Epithelial cell of proximal tubule (primary cell): ENCODE results near the gene LSM4. TPM values are rescaled to one million over a fixed set of nuclear protein-coding genes. Genes with fewer than 3 reads are reported as not detected.

Experiments
- DNase-seq: peaks from one replicate; pipeline ENCODE4 v3.0.0-alpha.2; 2011; ENCODE audit warnings: low read depth
- H3K4me3 ChIP-seq: 2 replicates; pipeline ENCODE4 v1.5.1; 2011; ENCODE audit warnings: low read depth, mild to moderate bottlenecking, low read length
- total RNA-seq: library from RNA; depleted of rRNA; stranded (reverse); fragments of >200 nt; gene quantifications from 2 replicates; pipeline ENCODE4 v1.2.3, GENCODE V29; 2015
- TF ChIP-seq, protein P1 (sequence below): conservative IDR thresholded peaks from 2 replicates; pipeline ENCODE4 v1.5.1; 2012; ENCODE audit warnings: low read depth, mild to moderate bottlenecking, low read length

Gene LSM4
- total RNA-seq, 1 donor from 2014 or later, result 490 TPM

DNA sequence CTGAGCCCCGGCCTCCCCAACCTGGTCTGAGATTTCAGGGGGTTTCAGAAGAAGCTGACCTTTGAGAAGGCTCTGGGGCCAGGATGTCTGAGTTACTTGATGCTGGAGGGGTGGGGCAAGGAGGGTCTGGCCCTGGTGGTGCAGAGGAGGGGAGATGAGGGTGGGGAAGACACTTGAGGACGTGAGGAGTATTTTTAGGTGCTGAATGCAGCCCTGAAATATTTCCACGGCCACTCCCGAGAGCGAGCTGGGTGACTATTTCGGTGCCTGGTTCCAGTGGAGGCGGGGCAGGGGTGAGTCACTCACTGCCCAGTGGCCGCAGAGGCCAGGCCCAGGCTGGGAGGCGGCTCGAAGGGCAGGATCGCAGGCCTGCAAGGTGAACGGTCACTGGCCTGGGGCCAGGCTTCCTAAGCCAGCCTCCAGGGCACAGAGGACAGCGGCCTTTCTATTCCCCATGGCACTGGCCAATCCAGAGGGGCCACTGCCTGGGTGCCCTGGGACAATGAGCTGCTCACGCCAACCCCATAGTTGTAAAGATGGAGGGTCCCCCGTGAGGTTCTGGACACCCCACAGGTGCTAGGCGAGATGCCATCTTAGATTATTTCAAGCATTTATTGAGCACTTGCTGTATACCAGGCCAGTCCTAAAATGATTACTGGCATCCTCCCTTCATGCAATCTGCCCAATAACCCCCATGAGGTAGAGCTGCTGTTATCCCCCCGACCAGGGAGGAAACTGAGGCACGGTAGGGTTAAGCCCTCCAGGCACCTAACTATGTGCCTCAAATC lies 21.8 kb downstream of the LSM4 start:
- DNase-seq, result no peak
- H3K4me3 ChIP-seq, result no peak overlapping the region
- TF ChIP-seq, protein P1, sequence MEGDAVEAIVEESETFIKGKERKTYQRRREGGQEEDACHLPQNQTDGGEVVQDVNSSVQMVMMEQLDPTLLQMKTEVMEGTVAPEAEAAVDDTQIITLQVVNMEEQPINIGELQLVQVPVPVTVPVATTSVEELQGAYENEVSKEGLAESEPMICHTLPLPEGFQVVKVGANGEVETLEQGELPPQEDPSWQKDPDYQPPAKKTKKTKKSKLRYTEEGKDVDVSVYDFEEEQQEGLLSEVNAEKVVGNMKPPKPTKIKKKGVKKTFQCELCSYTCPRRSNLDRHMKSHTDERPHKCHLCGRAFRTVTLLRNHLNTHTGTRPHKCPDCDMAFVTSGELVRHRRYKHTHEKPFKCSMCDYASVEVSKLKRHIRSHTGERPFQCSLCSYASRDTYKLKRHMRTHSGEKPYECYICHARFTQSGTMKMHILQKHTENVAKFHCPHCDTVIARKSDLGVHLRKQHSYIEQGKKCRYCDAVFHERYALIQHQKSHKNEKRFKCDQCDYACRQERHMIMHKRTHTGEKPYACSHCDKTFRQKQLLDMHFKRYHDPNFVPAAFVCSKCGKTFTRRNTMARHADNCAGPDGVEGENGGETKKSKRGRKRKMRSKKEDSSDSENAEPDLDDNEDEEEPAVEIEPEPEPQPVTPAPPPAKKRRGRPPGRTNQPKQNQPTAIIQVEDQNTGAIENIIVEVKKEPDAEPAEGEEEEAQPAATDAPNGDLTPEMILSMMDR, result no peak

DNA sequence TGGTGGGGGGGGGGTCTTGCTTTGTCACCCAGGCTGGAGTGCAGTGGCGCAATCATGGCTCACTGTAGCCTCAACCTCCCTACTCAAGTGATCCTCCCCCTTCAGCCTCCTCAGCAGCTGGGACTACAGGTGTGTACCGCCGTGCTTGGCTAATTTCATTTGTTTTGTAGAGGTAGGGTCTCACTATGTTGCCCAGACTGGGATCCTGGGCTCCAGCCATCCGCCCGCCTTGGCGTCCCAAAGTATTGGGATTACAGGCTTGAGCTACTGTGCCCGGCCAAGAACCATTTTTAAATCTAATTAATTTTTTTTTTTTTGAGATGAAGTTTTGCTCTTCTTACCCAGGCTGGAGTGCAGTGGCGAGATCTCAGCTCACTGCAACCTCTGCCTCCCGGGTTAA lies 23.2 kb downstream of the LSM4 start:
- no peak for DNase-seq
- H3K4me3 ChIP-seq, result no peak overlapping the region
- TF ChIP-seq, protein P1, result no peak

DNA sequence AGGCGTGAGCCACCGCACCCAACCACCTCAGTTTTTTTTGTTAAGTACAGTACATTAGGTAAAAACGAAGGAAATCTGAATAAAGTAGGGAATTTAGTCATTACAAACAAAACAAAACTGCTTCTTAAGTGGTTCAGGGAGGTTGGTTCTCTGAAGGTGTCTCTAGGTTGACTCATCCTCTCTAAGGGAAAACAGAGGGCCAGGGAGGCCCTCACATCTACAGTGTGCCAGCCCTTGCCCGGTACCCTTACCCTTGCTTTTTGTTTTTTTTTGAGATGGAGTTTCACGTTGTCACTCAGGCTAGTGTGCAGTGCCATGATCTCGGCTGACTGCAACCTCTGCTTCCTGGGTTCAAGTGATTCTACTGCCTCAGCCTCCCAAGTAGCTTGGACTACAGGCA lies 24.3 kb downstream of the LSM4 start:
- no peak for DNase-seq
- TF ChIP-seq, protein P1, result no peak
- no peak overlapping the region for H3K4me3 ChIP-seq

DNA sequence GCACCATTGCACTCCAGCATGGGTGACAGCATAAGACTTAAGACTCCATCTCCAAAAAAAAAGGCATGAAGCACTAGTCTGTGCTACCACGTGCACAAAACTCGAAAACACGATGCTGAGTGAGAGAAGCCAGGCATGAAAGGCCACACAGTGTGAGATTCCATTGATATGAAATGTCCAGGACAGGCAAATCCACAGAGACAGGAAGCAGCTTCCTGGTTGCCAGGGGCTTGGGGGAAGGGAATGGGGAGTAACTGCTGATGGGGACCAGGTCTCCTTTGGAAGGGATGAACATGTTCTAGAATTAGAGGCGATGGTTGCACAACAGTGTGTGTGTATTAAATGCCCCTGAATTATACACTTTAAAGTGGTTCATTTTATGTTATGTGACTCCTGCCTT lies 25.6 kb downstream of the LSM4 start:
- no peak for DNase-seq
- H3K4me3 ChIP-seq, result no peak overlapping the region
- TF ChIP-seq, protein P1, result no peak

DNA sequence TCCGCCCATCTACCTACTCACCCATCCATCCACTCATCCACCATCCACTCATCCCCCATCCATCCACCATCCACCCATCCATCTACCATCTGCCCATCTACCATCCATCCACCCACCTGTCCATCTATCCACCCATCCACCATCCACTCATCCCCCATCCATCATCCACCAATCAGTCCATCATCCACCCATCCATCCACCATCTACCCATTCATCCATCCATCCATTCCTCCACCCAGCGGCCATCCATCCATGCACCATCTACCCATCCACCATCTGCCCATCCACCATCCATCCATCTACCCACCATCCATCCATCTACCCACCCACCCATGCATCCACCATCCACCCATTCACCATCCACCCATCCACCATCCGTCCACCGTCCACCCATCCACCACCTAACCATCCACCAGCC lies 27.8 kb downstream of the LSM4 start:
- TF ChIP-seq, protein P1, result no peak
- H3K4me3 ChIP-seq, result no peak overlapping the region
- DNase-seq, result no peak

DNA sequence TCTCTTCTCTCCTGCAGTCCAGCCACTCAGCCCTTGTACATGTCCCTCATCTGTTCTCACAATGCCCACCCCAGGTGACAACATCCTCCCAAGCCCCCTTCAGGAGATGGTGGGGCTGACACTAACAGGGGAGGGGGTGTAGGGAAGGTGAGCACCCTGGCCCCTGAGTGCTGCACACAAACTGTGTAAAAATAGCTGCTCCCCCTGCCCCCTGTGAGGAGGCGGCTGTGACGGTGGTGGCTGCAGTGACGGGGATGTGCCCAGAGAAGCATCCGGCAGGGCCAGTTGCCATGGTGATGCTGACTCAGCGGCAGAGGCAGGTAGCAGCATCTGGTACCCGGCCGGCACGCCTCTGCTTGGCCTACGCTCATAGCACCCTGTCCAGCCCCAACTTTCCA lies 28.4 kb downstream of the LSM4 start:
- TF ChIP-seq, protein P1, result no peak
- DNase-seq, result no peak
- H3K4me3 ChIP-seq, result no peak overlapping the region
